ENCODE results near the gene SLC26A5. TPM values are rescaled to one million over a fixed set of nuclear protein-coding genes. Genes with fewer than 3 reads are reported as not detected.
"Not testable (repeated sequence)": the region's sequence is repeated elsewhere in the genome, so short reads cannot be mapped to it uniquely, and the experiment has no call there.

Gene SLC26A5
- not detected for polyA plus RNA-seq (2013, experiment 1 of 2)
- not detected for polyA plus RNA-seq (2013, experiment 2 of 2)

GRCh38 chr7:103446049-103446520 lies at the start of gene SLC26A5:
TSS of gene SLC26A5 (minus strand) at chr7:103446207. CDS start at chr7:103421514, 24,693 bp downstream.
- no peaks in the 10 kb centered on the region for H3K9me3 ChIP-seq (ENCODE audit: control insufficient read depth, low read length)
- H3K4me1 ChIP-seq (ENCODE audit: control insufficient read depth, insufficient read depth, low read length, poor library complexity, severe bottlenecking), result peaks cover 5% of the 10 kb centered on the region
- no peak within 1 kb of the TSS for H3K27ac ChIP-seq (ENCODE audit: low read depth, low read length, severe bottlenecking)
- H3K36me3 ChIP-seq (ENCODE audit: control insufficient read depth, insufficient read depth, low read length), result no peaks in the 10 kb centered on the region
- WGBS, 2 experiments (ENCODE audit: insufficient coverage in 2 of 2), result 4 to 6% methylated on average over 13 to 33 of the region's 54 CpGs
- peak within 1 kb of the TSS; percentile 16 for H3K4me3 ChIP-seq (ENCODE audit: extremely low read depth, insufficient read depth, low read length, poor library complexity, severe bottlenecking)

GRCh38 chr7:103487419-103487818 lies 41.4 kb upstream of the SLC26A5 start:
- H3K4me1 ChIP-seq (ENCODE audit: control insufficient read depth, insufficient read depth, low read length, poor library complexity, severe bottlenecking), result no peaks in the 10 kb centered on the region
- no peak overlapping the region for H3K27ac ChIP-seq (ENCODE audit: low read depth, low read length, severe bottlenecking)
- H3K36me3 ChIP-seq (ENCODE audit: control insufficient read depth, insufficient read depth, low read length), result no peaks in the 10 kb centered on the region
- WGBS, 2 experiments (ENCODE audit: insufficient coverage in 2 of 2), result 87 to 95% methylated on average over 3 of the region's 4 CpGs
- no peaks in the 10 kb centered on the region for H3K9me3 ChIP-seq (ENCODE audit: control insufficient read depth, low read length)
- H3K4me3 ChIP-seq (ENCODE audit: extremely low read depth, insufficient read depth, low read length, poor library complexity, severe bottlenecking), result no peak overlapping the region

GRCh38 chr7:103486873-103487272 lies 40.9 kb upstream of the SLC26A5 start:
- H3K27ac ChIP-seq (ENCODE audit: low read depth, low read length, severe bottlenecking); H3K4me3 ChIP-seq (ENCODE audit: extremely low read depth, insufficient read depth, low read length, poor library complexity, severe bottlenecking): not testable (repeated sequence)

GRCh38 chr7:103480771-103481170 lies 34.8 kb upstream of the SLC26A5 start:
- H3K27ac ChIP-seq (ENCODE audit: low read depth, low read length, severe bottlenecking), result no peak overlapping the region
- 68 to 80% methylated on average over 2 of the region's 2 CpGs for WGBS, 2 experiments (ENCODE audit: insufficient coverage in 2 of 2)
- no peaks in the 10 kb centered on the region for H3K36me3 ChIP-seq (ENCODE audit: control insufficient read depth, insufficient read depth, low read length)
- no peaks in the 10 kb centered on the region for H3K4me1 ChIP-seq (ENCODE audit: control insufficient read depth, insufficient read depth, low read length, poor library complexity, severe bottlenecking)
- H3K4me3 ChIP-seq (ENCODE audit: extremely low read depth, insufficient read depth, low read length, poor library complexity, severe bottlenecking), result no peak overlapping the region
- no peaks in the 10 kb centered on the region for H3K9me3 ChIP-seq (ENCODE audit: control insufficient read depth, low read length)

More at GRCh38 chr7:103486873-103487272, 40.9 kb upstream of the SLC26A5 start:
- not testable (repeated sequence) for H3K4me1 ChIP-seq (ENCODE audit: control insufficient read depth, insufficient read depth, low read length, poor library complexity, severe bottlenecking); H3K36me3 ChIP-seq (ENCODE audit: control insufficient read depth, insufficient read depth, low read length); H3K9me3 ChIP-seq (ENCODE audit: control insufficient read depth, low read length)
- WGBS, 2 experiments (ENCODE audit: insufficient coverage in 2 of 2), result 88 to 100% methylated on average over 1 of the region's 3 CpGs

- WGBS, 2 experiments (ENCODE audit: insufficient coverage in 2 of 2), result 59 to 69% methylated on average over 3 of the region's 5 CpGs
- Histone ChIP-seq H3K4me3 (ENCODE audit: extremely low read depth, insufficient read depth, low read length, poor library complexity, severe bottlenecking) (no peak overlapping the region), H3K9me3 (ENCODE audit: control insufficient read depth, low read length) (no peaks in the 10 kb centered on the region)
Measured at GRCh38 chr7:103474956-103475355, 28.9 kb upstream of the SLC26A5 start.

GRCh38 chr7:103469095-103469948 lies 23.3 kb upstream of the SLC26A5 start:
- H3K36me3 ChIP-seq (ENCODE audit: control insufficient read depth, insufficient read depth, low read length), result no peaks in the 10 kb centered on the region
- H3K27ac ChIP-seq (ENCODE audit: low read depth, low read length, severe bottlenecking), result no peak overlapping the region
- 80 to 95% methylated on average over 2 to 3 of the region's 4 CpGs for WGBS, 2 experiments (ENCODE audit: insufficient coverage in 2 of 2)
- no peaks in the 10 kb centered on the region for H3K9me3 ChIP-seq (ENCODE audit: control insufficient read depth, low read length)
- H3K4me3 ChIP-seq (ENCODE audit: extremely low read depth, insufficient read depth, low read length, poor library complexity, severe bottlenecking), result no peak overlapping the region
- H3K4me1 ChIP-seq (ENCODE audit: control insufficient read depth, insufficient read depth, low read length, poor library complexity, severe bottlenecking), result no peaks in the 10 kb centered on the region

More at GRCh38 chr7:103474956-103475355, 28.9 kb upstream of the SLC26A5 start:
- Histone ChIP-seq H3K36me3 (ENCODE audit: control insufficient read depth, insufficient read depth, low read length) (no peaks in the 10 kb centered on the region), H3K27ac (ENCODE audit: low read depth, low read length, severe bottlenecking) (no peak overlapping the region), H3K4me1 (ENCODE audit: control insufficient read depth, insufficient read depth, low read length, poor library complexity, severe bottlenecking) (no peaks in the 10 kb centered on the region)

- H3K9me3 ChIP-seq (ENCODE audit: control insufficient read depth, low read length), result no peaks in the 10 kb centered on the region
- H3K4me3 ChIP-seq (ENCODE audit: extremely low read depth, insufficient read depth, low read length, poor library complexity, severe bottlenecking), result no peak overlapping the region
- H3K27ac ChIP-seq (ENCODE audit: low read depth, low read length, severe bottlenecking), result no peak overlapping the region
- H3K4me1 ChIP-seq (ENCODE audit: control insufficient read depth, insufficient read depth, low read length, poor library complexity, severe bottlenecking), result no peaks in the 10 kb centered on the region
- H3K36me3 ChIP-seq (ENCODE audit: control insufficient read depth, insufficient read depth, low read length), result no peaks in the 10 kb centered on the region
- WGBS, 2 experiments (ENCODE audit: insufficient coverage in 2 of 2), result 30% methylated on average over 2 of the region's 3 CpGs; no CpG with 5 or more reads in 1 of the 2 experiments
Measured at GRCh38 chr7:103466814-103467213, 20.8 kb upstream of the SLC26A5 start.

GRCh38 chr7:103462358-103462757 lies 16.4 kb upstream of the SLC26A5 start:
- Histone ChIP-seq H3K4me1 (ENCODE audit: control insufficient read depth, insufficient read depth, low read length, poor library complexity, severe bottlenecking) (no peaks in the 10 kb centered on the region), H3K4me3 (ENCODE audit: extremely low read depth, insufficient read depth, low read length, poor library complexity, severe bottlenecking) (no peak overlapping the region), H3K36me3 (ENCODE audit: control insufficient read depth, insufficient read depth, low read length) (no peaks in the 10 kb centered on the region), H3K9me3 (ENCODE audit: control insufficient read depth, low read length) (no peaks in the 10 kb centered on the region), H3K27ac (ENCODE audit: low read depth, low read length, severe bottlenecking) (no peak overlapping the region)
- WGBS, 2 experiments (ENCODE audit: insufficient coverage in 2 of 2), result 84 to 88% methylated on average over 7 of the region's 7 CpGs

GRCh38 chr7:103447073-103447960 lies 1.3 kb upstream of the SLC26A5 start:
- no peak overlapping the region for H3K27ac ChIP-seq (ENCODE audit: low read depth, low read length, severe bottlenecking)
- 10 to 23% methylated on average over 4 to 11 of the region's 17 CpGs for WGBS, 2 experiments (ENCODE audit: insufficient coverage in 2 of 2)
- H3K36me3 ChIP-seq (ENCODE audit: control insufficient read depth, insufficient read depth, low read length), result no peaks in the 10 kb centered on the region
- no peak overlapping the region for H3K4me3 ChIP-seq (ENCODE audit: extremely low read depth, insufficient read depth, low read length, poor library complexity, severe bottlenecking)
- H3K9me3 ChIP-seq (ENCODE audit: control insufficient read depth, low read length), result no peaks in the 10 kb centered on the region
- peaks cover 5% of the 10 kb centered on the region for H3K4me1 ChIP-seq (ENCODE audit: control insufficient read depth, insufficient read depth, low read length, poor library complexity, severe bottlenecking)

GRCh38 chr7:103445228-103446048 lies 569 bp downstream of the SLC26A5 start:
- peak overlapping the region; percentile 16 for H3K4me3 ChIP-seq (ENCODE audit: extremely low read depth, insufficient read depth, low read length, poor library complexity, severe bottlenecking)
- H3K27ac ChIP-seq (ENCODE audit: low read depth, low read length, severe bottlenecking), result no peak overlapping the region
- H3K4me1 ChIP-seq (ENCODE audit: control insufficient read depth, insufficient read depth, low read length, poor library complexity, severe bottlenecking), result peaks cover 5% of the 10 kb centered on the region
- WGBS, 2 experiments (ENCODE audit: insufficient coverage in 2 of 2), result 10 to 15% methylated on average over 33 to 38 of the region's 48 CpGs
- H3K36me3 ChIP-seq (ENCODE audit: control insufficient read depth, insufficient read depth, low read length), result no peaks in the 10 kb centered on the region
- no peaks in the 10 kb centered on the region for H3K9me3 ChIP-seq (ENCODE audit: control insufficient read depth, low read length)
